Right lung (tissue), 5 donors: ENCODE measurements around the gene HPDL. TPM values are rescaled to one million over a fixed set of nuclear protein-coding genes. Genes with fewer than 3 reads are reported as not detected.

Source experiments
- DNase-seq, 2 donors: peaks; one replicate each; pipeline ENCODE4 v3.0.0-alpha.2; 2013
- polyA plus RNA-seq, 5 donors: library from polyadenylated mRNA; unstranded; fragments of 120-200 nt; gene quantifications; one replicate each; pipeline versions ENCODE4 v1.2.1 to v1.2.3, GENCODE V29; 2013; ENCODE audit warnings: inconsistent platforms in 1 of 5, low replicate concordance in 1 of 5; ENCODE audit not compliant: insufficient read length in 5 of 5, insufficient read depth in 1 of 5

HPDL gene
- polyA plus RNA-seq, 5 donors = 1.1 to 2.1 (median 1.7) TPM

- no peak for DNase-seq
These were observed 5.3 kb upstream of the HPDL start for GRCh38 chr1:45321444-45321843.

GRCh38 chr1:45322486-45323040 lies 4.1 kb upstream of the HPDL start:
- DNase-seq = no peak

GRCh38 chr1:45325851-45326506 lies 716 bp upstream of the HPDL start:
- DNase-seq = peak in 1 of 2 donors; percentile 11

- DNase-seq = no peak
These were observed 1.2 kb downstream of the HPDL start for GRCh38 chr1:45327644-45328515.

- no peak for DNase-seq
These were observed 2.0 kb downstream of the HPDL start for GRCh38 chr1:45328680-45329079.

GRCh38 chr1:45329445-45329844 lies 2.8 kb downstream of the HPDL start:
- no peak for DNase-seq

GRCh38 chr1:45331436-45332345 lies 5.0 kb downstream of the HPDL start:
- no peak for DNase-seq

- DNase-seq = no peak
These were observed 5.6 kb downstream of the HPDL start for GRCh38 chr1:45332346-45332720.

GRCh38 chr1:45334308-45335245 lies 7.9 kb downstream of the HPDL start:
- no peak for DNase-seq

GRCh38 chr1:45335855-45336324 lies 9.2 kb downstream of the HPDL start:
- DNase-seq = no peak

GRCh38 chr1:45337630-45338325 lies 11.1 kb downstream of the HPDL start:
- DNase-seq = no peak

- peak; percentile 87 to 88 for DNase-seq
These were observed 13.3 kb downstream of the HPDL start, which contains the start of the genes MUTYH and TOE1 for GRCh38 chr1:45339789-45340558. Gene MUTYH (minus strand): TSS chr1:45340440. CDS start chr1:45334505, 5,935 bp downstream. Gene TOE1 (plus strand): TSS chr1:45340170. CDS start chr1:45340253, 83 bp downstream.

GRCh38 chr1:45340816-45341466 lies 14.2 kb downstream of the HPDL start:
- DNase-seq = no peak

GRCh38 chr1:45344499-45344898 lies 17.8 kb downstream of the HPDL start:
- no peak for DNase-seq

- DNase-seq = no peak
These were observed 18.3 kb downstream of the HPDL start for GRCh38 chr1:45345014-45345413.

GRCh38 chr1:45346473-45346872 lies 19.8 kb downstream of the HPDL start:
- no peak for DNase-seq

GRCh38 chr1:45348020-45348419 lies 21.3 kb downstream of the HPDL start:
- no peak for DNase-seq

GRCh38 chr1:45348609-45348965 lies 21.9 kb downstream of the HPDL start:
- DNase-seq = peak in 1 of 2 donors; percentile 15
